GM21529 (cell line): ENCODE measurements around the gene ZHX3.

ENCODE experiments used
- ATAC-seq: cut with Tn5 transposase; IDR thresholded peaks from one replicate; pipeline ENCODE4 v1.9.1; 2021; ENCODE audit not compliant: unreplicated experiment

Gene ZHX3

DNA sequence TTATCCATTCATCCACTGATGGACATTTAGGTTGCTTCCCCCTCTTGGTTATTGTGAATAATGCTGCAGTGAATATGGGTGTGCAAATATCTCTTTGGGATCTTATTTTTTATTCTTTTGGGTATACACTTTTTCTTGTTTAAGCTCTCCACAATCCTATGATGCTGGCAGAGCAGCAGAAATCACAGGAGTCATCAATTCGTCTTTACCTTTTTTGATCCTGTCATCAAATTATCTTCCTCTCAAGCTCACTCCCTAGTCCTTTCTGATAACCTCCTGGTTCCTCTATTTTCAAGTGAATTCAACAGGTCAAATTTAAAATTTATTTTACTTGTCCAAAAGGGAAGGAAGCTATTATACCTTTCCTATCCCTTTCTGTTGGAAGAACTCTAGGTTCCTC lies 91.1 kb downstream of the ZHX3 start:
- no peak for ATAC-seq

DNA sequence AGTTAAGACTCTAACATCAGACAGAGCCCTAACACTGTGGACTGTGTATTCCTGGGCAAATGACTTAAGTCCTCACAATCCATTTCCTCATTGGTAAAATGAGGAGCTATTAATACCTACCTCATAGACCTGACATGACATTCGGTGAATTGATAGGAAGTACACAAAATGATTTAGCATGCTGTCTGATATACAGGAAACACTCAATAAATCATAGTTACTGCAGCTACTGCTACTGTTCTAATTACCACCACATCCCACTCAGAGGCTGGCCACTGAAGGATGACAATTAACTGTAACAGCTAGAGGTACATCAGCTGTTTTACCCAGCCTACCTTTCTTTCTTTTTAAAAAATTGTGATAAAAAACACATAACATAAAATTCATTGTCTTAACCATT lies 92.4 kb downstream of the ZHX3 start:
- ATAC-seq = no peak

DNA sequence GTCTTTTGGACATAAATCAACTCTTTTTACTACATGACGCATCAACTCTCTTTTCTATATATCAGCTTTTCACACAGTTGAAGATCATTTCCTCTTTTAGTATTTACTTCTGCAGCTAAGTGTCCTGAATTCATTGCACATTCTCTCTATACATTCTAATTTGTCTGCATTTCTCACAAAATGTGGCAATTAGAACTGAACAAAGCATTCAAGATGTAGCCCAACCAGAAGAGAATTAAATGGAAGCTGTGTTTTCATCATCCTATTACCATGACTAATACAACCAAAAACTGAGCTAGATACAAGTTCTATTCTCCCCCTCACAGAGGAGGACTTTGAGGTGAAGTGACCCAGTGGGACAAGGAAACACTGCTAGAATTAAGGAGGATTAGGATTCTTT lies 93.2 kb downstream of the ZHX3 start:
- ATAC-seq = no peak

DNA sequence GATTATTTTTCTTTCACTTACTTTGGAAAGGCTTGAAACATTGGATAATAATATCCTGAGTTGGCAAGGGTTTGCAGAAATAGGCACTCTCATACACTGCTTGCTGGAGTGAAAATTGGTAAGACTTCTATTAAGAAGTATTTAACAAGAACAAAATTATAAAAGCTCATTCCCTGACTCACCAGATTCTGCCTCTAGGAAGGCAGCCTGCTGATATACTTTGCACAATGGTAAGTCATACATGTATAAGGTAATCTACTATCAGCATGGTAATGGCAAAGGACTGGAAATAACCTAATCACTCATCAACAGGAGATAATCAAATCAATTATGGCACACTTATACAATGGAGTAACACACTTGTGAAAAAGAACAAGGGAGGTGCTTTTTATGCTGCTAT lies 94.4 kb downstream of the ZHX3 start:
- no peak for ATAC-seq

DNA sequence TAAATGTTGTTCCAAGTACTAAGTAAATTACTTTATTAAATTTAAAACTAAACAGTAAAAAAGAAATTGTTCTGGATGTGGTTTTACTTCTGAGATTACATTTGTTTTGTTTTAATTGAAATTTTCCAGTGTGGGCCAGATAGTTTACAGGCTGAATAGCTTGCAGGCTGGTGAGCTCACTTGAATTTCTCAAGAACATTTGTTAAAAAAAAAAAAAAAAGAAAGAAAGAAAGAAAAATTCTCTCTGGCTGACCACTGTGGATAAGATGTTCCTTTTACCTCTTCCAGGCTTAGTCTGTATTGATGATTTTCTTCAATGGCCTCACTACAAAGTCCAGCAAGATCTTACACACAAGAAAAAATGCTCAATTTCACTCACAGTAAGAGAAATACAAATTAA lies 94.8 kb downstream of the ZHX3 start:
- no peak for ATAC-seq

DNA sequence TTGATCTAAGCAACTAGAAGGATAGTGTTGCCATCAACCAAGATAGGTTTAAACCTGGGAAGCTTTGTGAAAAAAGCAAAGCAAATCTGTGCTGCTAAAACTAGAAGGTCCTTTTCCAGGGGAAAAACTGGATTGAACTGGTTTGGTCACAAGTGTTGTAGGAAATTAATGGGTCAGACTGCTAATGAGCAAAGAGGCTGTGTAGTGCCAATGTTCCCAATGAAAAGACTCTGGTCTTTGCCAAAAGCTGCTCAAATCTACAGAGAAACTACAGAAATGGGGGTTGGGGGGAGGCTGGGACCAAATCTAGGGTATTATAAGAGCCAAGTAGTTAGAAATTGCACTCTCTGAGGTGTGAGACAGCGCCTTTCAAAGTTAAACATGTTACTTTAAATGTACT lies 95.2 kb downstream of the ZHX3 start:
- no peak for ATAC-seq

DNA sequence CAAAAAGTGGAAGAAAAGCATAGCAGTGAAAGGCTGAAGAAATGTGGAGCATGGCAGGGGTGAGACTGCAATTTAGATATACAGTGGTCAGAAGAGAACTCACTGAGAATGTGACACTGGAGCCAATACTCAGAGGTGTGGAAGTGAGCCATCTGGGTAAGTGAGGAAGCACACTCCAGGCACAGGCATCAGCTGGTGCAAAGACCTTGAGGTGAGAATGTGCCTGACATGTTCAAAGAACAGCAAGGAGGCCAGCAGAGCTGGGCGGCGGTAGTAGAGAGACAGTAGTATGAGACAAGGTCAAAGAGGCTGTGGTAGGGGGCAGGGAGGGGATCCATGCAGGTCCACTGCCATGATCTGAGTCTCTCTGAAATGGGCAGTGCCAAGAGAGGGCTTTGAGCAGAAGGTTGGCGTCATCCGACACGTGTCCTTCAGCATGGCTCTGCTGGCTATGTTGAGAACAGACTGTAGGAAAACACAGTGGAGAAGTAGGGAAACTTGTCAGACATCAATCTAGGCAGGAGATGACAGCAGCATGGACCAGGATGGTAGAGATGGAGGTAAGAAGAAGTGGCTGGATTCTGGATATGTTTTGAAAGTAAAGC lies 95.8 kb downstream of the ZHX3 start:
- no peak for ATAC-seq

DNA sequence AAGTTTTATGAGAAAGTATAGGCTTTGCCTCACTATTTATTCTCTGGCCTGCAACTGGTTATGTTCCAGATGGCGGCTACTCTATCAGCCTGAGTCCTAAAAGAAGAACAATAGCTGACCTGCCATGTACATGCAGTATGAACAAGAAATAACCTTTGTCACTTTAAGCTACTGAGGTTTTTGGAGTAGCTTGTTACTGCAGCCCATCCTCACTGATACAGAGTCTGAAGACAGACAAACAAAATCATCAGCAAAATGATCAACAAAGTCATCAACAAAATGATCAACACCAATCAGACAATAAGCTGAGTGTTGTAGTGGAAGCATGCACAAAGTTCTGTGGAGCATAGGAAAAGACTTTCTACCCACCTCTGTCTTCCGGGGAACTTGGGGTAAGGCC lies 97.7 kb downstream of the ZHX3 start:
- no peak for ATAC-seq

DNA sequence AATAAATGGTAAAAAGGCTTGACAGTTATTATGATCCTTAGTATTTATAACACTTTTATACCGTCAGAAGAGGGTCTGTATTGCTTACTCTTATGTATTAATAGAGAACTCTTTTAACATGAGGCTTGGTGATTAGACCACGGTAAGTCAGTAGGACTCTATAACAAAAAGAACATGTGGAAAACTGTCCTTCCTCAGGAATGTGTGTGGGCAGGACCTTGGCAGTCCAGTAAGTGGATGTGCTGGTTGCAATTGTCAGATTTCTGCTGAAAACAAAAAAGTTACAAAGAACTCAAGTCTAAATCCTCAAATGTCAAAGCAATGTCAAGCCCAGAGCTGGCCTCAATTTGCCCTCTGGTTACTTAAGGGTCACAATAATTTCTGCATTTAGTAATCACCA lies 99.1 kb downstream of the ZHX3 start:
- ATAC-seq = no peak

DNA sequence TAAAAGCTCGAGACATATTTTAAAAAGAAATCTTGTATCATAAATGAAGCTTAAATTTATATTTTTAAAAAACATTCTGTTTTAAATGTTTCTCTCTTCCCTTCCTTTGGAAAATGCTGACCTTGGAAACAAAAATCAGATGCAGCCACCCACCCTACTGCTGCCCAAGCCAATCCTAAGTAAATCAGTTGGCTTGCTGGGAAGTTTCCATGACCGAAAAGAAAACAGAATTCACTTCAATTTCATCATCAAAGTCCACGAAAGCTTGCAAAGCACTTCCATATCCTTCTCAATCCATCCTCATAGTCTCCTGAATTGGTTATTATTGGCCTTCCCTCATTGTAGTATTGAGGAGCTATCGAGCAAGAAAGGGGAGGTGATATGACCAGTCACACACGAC lies 100.1 kb downstream of the ZHX3 start:
- no peak for ATAC-seq

DNA sequence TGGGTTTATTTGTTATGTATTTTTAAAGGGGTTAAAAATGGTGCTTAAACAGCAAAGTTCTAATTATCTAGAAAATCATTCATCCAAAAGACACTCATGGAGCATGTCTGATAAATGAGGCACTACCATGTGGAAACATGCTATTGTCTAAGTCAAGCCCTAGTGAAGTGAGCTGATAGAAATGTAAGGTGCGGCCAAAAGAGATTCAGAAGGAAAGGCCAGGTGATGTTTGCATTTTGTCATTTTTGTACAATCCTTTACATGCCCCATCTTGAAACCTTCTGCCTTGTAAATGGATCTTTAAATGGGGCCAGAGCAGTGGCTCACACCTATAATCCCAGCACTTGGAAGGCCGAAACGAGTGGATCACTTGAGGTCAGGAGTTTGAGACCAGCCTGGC lies 102.9 kb downstream of the ZHX3 start:
- ATAC-seq = no peak

DNA sequence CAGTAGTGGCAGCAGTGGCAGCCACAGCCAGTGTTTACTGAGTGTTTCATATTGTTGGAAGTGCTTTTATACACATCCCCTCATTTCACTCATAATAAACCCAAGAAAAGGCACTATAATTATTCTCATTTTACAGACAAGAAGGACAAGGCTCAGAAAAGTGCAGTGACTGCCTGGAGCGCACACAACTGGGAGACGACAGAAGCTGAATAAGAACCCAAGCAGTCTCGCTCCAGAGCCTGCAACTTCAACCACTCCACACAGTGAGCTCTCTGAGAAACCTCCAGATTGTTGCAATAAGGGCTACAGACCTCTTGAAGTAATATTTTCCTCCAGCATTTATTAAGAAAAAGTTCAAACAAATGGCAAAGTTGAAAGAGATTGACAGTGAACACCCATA lies 103.3 kb downstream of the ZHX3 start:
- no peak for ATAC-seq

DNA sequence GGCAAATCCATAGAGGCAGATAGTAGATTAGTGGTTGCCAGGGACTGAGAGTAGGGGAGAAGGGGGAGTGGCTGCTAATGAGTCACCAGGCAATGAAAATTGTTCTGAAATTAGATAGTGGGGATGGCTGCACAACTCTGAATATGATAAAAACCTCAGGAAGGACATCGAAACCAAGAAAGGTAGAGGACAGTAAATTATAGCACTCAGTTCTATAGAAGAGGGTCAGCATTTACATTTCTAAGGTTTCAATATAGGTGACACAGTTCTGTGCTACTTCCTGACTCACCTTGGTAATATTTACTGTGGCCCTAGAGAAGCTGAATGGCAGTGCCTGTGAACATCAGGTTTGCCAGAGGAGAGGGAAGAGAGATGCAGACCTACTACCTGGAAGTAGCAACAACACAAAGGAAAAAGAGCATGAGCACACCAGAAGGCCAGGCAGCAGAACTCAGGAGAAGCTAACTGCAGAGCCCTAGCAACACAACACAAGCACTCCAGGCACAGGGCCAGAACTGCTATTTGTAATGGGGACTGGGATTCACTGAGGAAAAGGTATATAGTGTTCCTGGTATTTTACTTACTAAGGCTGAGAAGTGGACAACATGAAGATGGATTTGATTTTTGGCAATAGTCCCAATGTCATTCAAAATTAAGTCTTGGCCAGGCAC lies 104.2 kb downstream of the ZHX3 start:
- no peak for ATAC-seq

DNA sequence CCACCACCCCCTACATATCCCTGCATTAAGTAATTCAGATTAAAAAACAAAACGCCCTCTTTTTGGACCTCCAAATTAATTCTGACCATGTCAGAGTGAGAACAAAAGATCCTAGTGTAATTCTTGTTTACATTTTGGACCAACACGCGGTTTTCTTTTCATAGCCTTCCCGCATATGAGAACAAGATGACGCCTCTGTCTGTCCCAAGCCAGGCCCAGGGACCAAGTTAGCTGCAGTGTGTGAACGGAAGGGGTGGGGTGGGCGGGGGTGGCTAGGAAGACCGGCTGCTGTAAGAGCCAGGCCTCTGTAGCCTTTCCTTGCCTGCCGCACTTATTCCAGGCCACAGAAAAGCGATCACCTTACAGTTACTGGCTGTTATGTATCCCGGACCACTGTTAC lies 112.2 kb downstream of the ZHX3 start:
- ATAC-seq = no peak

DNA sequence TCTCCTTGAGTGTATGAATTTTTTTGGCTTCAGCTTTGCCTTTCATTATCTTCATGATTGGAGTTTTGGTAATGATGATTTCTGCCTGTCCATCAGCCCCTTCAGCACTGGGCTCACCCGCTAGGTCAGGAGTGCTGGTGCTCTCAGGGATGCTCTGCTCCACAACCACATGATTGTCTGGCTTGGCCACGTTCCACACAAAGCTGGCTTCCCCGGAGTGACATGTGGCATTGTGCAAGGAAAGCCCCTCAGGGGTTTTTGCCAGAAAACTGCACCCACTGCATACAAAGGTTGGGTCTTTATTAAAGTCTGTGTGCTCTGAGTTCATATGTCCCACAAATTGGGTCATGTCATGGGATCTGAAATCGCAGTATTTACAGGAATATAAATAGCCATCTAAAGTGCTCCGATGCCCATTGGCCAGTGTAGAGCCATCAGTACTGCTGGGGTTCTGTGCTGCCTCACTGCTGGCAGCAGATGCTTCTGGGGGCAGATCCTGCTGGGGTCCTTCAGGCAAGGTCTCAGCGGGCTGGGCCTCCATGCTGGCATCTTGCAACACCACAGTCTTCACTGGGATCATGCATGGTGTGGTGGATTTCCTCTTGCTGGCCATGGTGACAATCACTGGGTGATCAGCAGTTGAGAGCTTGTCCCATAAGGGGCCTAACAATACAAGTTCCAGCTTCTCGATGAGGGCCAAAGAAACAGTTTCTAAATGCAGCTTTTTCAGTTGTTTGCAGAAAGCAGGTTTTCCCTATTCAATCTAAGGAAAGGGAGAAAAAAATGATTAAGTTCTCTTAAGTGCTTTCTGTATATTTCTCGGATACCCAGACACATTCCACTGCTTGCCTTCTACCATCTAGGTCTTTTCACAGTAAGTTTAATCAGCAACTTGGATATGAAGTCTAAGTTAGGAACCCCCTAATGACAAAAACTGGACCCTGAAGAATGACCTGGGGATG lies 112.9 kb downstream of the ZHX3 start:
- no peak for ATAC-seq

DNA sequence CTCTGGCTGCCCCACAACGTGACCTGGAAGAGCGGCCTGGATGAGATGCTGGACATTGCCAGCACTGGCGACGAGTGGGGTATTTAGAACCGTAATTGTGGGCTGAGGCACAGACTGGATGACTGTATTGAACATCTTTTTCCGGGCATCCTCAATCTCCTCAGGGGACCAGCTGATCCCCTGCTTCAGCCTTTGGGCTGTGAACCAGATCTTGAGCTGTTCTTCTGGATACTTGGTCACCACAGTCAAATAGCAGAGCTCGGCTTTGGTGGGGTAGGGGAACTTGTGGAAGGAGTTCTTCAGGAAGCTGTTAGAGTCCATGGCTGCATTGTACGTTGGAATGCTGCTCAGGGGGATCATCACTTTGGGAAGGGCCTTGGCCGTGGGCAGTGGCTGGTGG lies 113.9 kb downstream of the ZHX3 start:
- ATAC-seq = no peak

DNA sequence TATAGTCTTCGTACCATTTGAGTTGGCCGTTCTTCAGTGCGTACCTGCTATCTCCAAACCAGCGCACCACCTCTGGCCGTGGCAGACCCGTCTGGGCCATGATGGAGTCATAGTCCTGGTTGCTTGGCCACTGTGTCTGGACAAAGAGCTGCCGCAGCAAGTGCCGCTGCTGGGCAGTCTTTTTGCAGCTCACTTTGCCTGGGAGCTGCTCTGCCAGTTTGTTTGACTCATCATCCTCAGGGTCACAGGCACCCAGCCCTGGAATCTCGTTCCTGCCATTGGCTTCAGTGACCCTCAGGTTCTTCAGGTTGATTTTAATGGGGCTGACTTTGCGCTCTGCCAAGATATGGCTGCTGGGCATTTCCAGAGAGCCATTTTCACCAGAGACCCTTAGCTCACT lies 115.1 kb downstream of the ZHX3 start:
- ATAC-seq = no peak

DNA sequence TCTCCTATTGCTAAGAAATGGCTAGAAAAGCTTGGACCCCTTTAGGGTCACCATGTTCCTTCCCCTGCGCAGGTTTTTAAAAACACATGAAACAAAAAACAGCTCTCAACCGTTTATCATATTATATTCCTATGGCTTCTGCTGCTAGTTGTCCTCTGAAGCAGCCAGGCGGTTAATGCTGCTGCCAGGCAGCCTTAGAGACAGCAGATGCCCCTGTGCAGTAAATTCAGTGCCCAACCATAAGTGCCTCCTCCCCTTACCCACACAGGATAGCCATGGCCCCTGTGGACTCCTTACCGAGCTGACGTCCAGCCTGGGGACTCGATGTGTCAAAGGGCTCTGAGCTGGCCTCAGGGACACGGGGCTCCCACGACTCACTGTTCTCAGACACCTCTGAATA lies 115.8 kb downstream of the ZHX3 start:
- no peak for ATAC-seq

DNA sequence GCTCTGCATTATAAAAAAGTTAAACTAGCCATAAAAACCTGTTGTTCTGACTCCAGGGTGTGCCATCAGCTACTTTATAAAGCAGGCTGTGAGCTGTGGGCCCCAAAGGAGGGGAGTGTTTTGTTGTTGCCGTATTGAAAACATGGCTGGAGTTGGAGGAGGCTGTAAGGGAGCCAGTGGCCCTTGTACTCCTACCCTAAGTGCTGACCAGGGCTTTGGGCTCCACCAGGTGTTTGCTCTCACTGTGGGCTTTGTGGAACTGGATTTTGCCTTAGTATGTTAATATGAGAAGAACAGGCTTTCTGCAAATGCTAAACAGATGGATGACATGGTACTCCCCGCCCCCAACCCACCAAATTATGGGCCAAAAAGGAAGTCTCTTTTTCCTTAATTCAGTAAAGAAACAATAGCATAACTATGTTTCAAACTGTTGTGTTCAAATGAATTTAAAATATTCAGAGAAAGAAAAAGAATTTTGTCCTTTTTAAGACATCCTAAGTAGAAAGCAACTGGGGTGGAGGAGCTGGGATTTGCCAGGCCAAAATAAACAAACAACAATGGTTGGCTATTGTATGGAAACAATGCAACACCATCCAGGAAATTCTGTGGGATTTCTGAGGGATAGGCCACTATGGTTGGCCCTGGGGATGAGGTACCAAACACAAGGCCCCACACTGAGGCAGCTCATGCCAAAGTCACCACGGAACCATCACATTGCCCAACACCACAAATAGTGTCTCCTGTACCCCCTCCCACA lies 116.9 kb downstream of the ZHX3 start:
- ATAC-seq = no peak

DNA sequence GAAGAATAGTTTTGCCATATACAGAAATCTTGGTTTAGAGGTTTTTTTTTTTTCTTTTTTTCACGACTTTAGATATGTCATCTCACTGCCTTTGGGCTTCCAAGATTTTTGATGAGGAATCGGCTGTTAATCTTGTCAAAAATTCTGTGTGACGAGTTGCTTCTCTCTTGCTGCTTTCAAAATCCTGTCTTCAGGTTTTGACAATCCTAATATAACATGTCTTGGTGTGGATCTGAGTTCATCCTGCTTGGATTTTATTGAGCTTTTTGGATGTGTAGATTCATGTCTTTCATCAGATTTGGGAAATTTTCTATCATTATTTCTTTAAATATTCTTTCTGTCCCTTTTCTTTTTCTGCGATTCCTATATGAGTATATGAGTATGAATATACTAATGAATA lies 119.1 kb downstream of the ZHX3 start:
- no peak for ATAC-seq

DNA sequence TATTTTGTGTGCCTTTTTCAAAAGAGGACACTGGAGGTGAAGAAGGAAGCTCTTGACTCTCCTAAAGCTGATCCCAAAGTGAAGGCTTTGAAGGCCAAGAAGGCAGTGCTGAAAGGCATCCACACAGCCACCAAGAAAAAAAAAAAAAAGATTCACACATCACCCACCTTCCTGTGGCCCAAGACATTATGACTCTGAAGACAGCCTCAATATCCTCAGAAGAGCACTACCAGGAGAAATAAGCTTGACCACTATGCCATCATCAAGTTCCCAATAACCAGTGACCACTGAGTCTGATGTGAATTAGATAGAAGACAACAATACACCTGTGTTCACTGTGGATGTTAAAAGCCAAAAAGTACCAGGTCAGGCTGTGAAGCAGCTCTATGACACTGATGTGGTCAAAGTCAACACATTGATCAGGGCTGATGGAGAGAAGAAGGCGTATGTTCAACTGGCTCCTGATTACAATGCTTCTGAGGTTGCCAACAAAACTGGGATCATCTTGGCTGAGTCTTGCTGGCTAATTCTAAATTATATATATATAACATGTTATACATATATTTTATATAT lies 120.8 kb downstream of the ZHX3 start:
- no peak for ATAC-seq
